Activated CD8-positive, alpha-beta memory T cell treated with anti-CD3 and anti-CD28 coated beads, Interleukin-2, amount 10 ng/mL, durations not matched to agents 7 days and 5 days (primary cell): ENCODE results near the gene TNF. TPM values are rescaled to one million over a fixed set of nuclear protein-coding genes. Genes with fewer than 3 reads are reported as not detected.

Experiments
- ATAC-seq: fragments of 150-1000 bp; cut with Tn5 transposase; one replicate; pipeline ENCODE4 v1.10.0; 2021; ENCODE audit warnings: moderate library complexity
- CTCF ChIA-PET: fragments of 350-600 bp; sonication (Branson Sonifier 250); formaldehyde crosslinking; loops from one replicate; lab custom pipeline; 2021; ENCODE audit warnings: antibody characterized with exemption; lab: Charles Lee
- DNase-seq: peaks from one replicate; pipeline ENCODE4 v3.0.0-alpha.2; 2020
- H3K27ac Mint-ChIP-seq: one replicate; pipeline ENCODE4 v1.8.0; 2021; ENCODE audit warnings: mild to moderate bottlenecking, mixed read lengths
- H3K27me3 Mint-ChIP-seq: one replicate; pipeline ENCODE4 v1.8.0; 2021; ENCODE audit warnings: mixed read lengths
- H3K36me3 Mint-ChIP-seq: one replicate; pipeline ENCODE4 v1.8.0; 2021; ENCODE audit warnings: mild to moderate bottlenecking, mixed read lengths
- H3K4me1 Mint-ChIP-seq: one replicate; pipeline ENCODE4 v1.8.0; 2021; ENCODE audit warnings: mixed read lengths
- H3K4me3 Mint-ChIP-seq: one replicate; pipeline ENCODE4 v1.8.0; 2021; ENCODE audit warnings: mild to moderate bottlenecking, moderate library complexity, mixed read lengths
- H3K9me3 Mint-ChIP-seq: one replicate; pipeline ENCODE4 v1.8.0; 2022; ENCODE audit warnings: low read depth, mixed read lengths
- total RNA-seq, 2 experiments: library from RNA; stranded (reverse); gene quantifications; one replicate each; pipeline ENCODE4 v1.2.3, GENCODE V29; 2021

Gene TNF
- total RNA-seq, 2 experiments from 2014 or later: 58.8 to 65.1 TPM

DNA sequence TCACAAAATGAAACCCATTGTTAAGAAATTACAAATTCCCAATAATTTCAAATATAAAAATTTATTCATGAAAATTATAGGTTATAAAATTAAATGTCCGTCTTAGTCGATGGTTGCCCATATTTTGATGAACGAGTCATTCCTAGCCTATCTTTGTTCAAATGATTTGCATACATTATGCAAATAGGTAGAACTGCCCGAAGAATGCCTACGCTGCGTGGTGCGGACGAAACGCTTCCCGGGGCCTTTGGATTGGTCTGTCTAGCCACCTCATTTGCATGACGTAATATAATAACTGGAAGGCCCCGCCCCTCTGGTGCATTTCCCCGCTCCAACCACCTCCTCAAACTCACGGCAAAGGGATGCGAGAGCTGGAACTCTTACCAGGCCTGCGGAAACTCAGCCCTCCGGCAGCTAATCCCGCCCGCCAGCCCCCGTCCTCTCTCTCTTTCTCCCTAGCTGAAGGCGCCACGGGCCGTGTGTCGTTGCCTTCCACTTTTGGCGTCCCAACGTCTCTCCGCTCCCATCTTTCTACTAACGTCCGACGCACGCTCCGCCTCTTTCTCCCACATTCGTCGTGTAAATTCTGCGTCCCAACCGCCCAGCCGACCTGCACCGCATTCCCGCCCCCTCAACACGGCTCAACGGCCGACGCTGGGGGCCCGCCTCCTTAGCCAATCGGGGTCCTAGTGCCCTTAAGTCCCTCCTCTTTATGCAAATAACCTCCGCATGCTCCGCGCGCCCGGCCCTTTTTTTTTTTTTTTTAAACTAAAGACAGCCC is 44.6 kb downstream of the TNF start:
- CTCF ChIA-PET: interaction anchor here (0.7 to 1.3 kb wide), 5 partner anchors 22 to 118 kb away, joined by 3 to 7 read pairs (median 3); partner anchors contain the start of gene TNF
- Mint-ChIP-seq H3K4me3 (peak overlapping the region; percentile 99), H3K36me3 (peaks cover 44% of the 10 kb centered on the region), H3K27ac (peak overlapping the region; percentile 94), H3K27me3 (no peaks in the 10 kb centered on the region), H3K9me3 (no peaks in the 10 kb centered on the region), H3K4me1 (peaks cover 52% of the 10 kb centered on the region)
- ATAC-seq (peak; percentile 88), DNase-seq (peak; percentile 99)

DNA sequence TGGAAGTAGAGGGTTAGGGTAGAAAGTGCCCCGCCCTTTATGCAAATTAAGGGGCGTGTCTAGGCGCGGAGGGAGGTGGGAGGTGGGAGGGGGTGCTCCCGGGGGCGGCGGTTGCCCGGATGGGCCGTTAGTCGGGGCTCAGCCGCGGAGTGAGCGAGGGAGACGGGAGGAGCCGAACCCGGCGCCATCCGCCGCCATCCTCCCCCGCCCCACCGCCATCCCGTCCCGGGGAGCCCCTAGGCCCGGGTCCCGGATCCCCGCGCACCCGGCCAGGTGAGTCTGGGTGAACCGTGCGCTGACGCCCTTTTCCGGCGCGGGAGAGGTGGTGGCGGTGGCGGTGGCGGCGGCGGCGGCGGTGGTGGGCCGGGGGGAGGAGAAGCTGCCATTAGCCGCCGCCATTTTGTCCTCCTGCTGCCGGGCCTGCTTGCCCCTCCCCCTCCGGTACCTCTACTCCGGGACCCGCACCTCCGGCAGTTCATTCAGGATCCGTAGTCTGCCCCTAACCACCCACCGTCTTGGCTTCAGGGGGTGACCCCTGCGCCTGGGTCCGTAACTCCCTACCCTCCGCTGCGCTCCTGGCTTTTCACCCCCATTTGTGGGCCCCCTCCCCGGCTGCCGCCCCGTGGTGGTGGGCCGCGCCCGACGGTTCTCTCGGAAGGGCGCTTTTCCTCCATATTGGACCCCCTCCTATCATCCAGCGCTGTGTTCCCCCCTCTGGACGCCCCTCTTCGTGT is 45.4 kb downstream of the TNF start, which contains the start of gene PRRC2A:
Gene PRRC2A, plus strand, starts transcription at position 130 of the 734 bp plus-strand sequence. CDS start 2,075 bp downstream, outside the sequence.
- Mint-ChIP-seq H3K9me3 (no peaks in the 10 kb centered on the region), H3K4me1 (peaks cover 45% of the 10 kb centered on the region), H3K27ac (peak within 1 kb of the TSS; percentile 96), H3K27me3 (no peaks in the 10 kb centered on the region), H3K4me3 (peak within 1 kb of the TSS; percentile 99), H3K36me3 (peaks cover 51% of the 10 kb centered on the region)
- DNase-seq (peak; percentile 88), ATAC-seq (peak; percentile 28)
- CTCF ChIA-PET: interaction anchor here (0.6 to 1.6 kb wide), 7 partner anchors 22 to 122 kb away, joined by 3 to 7 read pairs (median 3); no protein-coding TSS in a partner anchor

DNA sequence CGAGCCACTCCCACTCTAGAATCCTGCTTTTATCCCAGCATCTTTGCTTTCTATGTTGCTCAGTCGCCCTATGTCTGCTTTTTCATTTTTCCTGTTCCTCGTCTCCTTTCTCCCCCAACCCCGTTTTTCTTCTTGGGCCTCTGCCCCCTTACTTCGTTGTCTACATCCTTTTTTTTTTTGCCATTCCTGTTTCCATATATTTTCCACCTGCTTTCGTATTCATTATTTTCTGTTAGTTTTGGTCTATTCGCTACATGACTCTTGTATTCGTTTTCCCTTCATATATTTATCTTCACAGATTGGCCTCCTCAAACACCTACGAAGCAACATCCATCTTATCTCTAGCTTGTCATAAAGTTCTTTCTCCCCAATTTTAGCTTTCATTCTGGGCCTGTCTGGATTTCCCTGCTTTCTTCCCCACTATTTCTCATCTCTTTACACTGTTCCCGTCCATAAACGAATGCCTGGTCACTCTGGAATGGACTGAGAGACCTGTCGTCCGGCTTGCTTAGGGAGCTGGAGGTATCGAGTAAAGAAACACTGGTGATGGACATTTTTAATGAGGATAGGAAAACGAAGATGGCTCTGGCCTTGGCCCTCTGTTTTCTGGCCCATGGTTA is 46.1 kb downstream of the TNF start:
- ATAC-seq: no peak
- Mint-ChIP-seq H3K4me1 (peaks cover 40% of the 10 kb centered on the region), H3K9me3 (no peaks in the 10 kb centered on the region), H3K27me3 (no peaks in the 10 kb centered on the region), H3K27ac (peak overlapping the region; percentile 96), H3K36me3 (peaks cover 56% of the 10 kb centered on the region), H3K4me3 (peak overlapping the region; percentile 99)
- CTCF ChIA-PET: interaction anchor here (0.6 to 1.9 kb wide), 7 partner anchors 23 to 128 kb away, joined by 3 to 8 read pairs (median 3); no protein-coding TSS in a partner anchor
- no peak for DNase-seq

- H3K4me3 Mint-ChIP-seq: peak overlapping the region; percentile 99
These were observed 46.6 kb downstream of the TNF start for GRCh38 chr6:31621991-31622390.

DNA sequence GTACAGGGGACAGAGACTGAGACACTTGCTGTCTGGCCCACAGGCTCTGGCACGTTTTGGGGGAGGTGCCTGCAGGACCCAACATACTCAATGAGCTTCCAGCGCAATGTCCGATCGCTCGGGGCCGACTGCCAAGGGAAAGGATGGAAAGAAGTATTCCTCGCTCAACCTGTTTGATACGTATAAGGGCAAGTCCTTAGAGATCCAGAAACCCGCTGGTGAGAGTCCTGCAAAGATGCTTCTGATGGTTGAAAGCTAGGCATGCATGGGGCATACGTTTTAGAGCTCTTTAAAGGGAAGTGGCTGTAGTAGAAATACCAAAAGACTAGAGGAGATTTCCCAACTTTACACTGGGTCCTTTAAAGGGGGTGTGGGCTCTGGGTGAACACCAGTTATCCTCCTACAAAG is 47.3 kb downstream of the TNF start:
- H3K27me3 Mint-ChIP-seq: no peaks in the 10 kb centered on the region
- H3K9me3 Mint-ChIP-seq: no peaks in the 10 kb centered on the region
- peak overlapping the region; percentile 96 for H3K27ac Mint-ChIP-seq
- DNase-seq (no peak), ATAC-seq (no peak)
- H3K4me3 Mint-ChIP-seq: peak overlapping the region; percentile 99
- CTCF ChIA-PET: interaction anchor here (0.9 to 1.9 kb wide), 11 partner anchors 24 to 207 kb away, joined by 3 to 8 read pairs (median 3); partner anchors contain the start of genes GPANK1 and LST1
- H3K36me3 Mint-ChIP-seq: peaks cover 64% of the 10 kb centered on the region
- H3K4me1 Mint-ChIP-seq: peaks cover 36% of the 10 kb centered on the region

More at GRCh38 chr6:31621991-31622390, 46.6 kb downstream of the TNF start:
- H3K27ac Mint-ChIP-seq: peak overlapping the region; percentile 96
- no peaks in the 10 kb centered on the region for H3K27me3 Mint-ChIP-seq
- no peaks in the 10 kb centered on the region for H3K9me3 Mint-ChIP-seq
- no peak for DNase-seq
- peaks cover 58% of the 10 kb centered on the region for H3K36me3 Mint-ChIP-seq
- no peak for ATAC-seq
- CTCF ChIA-PET: interaction anchor here (1.0 to 1.9 kb wide), 9 partner anchors 24 to 208 kb away, joined by 3 to 8 read pairs (median 3); partner anchors contain the start of gene LST1
- H3K4me1 Mint-ChIP-seq: peaks cover 37% of the 10 kb centered on the region

- no peak overlapping the region for H3K4me3 Mint-ChIP-seq
- no peak for DNase-seq
- H3K27ac Mint-ChIP-seq: no peak overlapping the region
- no peak for ATAC-seq
- no peaks in the 10 kb centered on the region for H3K27me3 Mint-ChIP-seq
- peaks cover 71% of the 10 kb centered on the region for H3K36me3 Mint-ChIP-seq
- CTCF ChIA-PET: no interaction called here
- no peaks in the 10 kb centered on the region for H3K9me3 Mint-ChIP-seq
- peaks cover 32% of the 10 kb centered on the region for H3K4me1 Mint-ChIP-seq
These were observed 48.7 kb downstream of the TNF start for GRCh38 chr6:31624070-31624469.

DNA sequence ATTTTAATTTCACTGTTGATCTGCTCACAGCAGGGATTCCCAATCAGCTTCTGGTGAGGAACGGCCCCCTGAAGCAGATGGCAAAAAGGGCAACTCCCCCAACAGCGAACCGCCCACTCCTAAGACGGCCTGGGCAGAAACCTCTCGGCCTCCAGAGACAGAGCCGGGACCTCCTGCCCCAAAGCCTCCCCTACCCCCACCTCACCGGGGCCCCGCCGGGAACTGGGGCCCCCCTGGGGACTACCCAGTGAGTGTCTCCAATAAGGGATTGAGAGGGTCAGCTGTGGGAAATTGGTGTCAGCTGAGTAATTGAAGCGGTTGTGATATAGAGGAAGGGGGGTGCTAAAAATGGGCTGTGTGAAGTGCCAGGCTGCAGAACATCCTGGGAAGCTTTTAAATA is 51.6 kb downstream of the TNF start:
- H3K27ac Mint-ChIP-seq: no peak overlapping the region
- ATAC-seq: no peak
- H3K27me3 Mint-ChIP-seq: no peaks in the 10 kb centered on the region
- no peak for DNase-seq
- peaks cover 80% of the 10 kb centered on the region for H3K36me3 Mint-ChIP-seq
- no peaks in the 10 kb centered on the region for H3K9me3 Mint-ChIP-seq
- no peak overlapping the region for H3K4me3 Mint-ChIP-seq
- H3K4me1 Mint-ChIP-seq: peaks cover 21% of the 10 kb centered on the region
- CTCF ChIA-PET: interaction anchor here (0.9 to 1.6 kb wide), 3 partner anchors 9 to 45 kb away, joined by 3 to 5 read pairs (median 3); no protein-coding TSS in a partner anchor

- H3K9me3 Mint-ChIP-seq: no peaks in the 10 kb centered on the region
- CTCF ChIA-PET: interaction anchor here (0.9 to 1.6 kb wide), 2 partner anchors 9 to 12 kb away, joined by 3 to 5 read pairs; no protein-coding TSS in a partner anchor
- no peaks in the 10 kb centered on the region for H3K27me3 Mint-ChIP-seq
- no peak overlapping the region for H3K4me3 Mint-ChIP-seq
- ATAC-seq: no peak
- peaks cover 13% of the 10 kb centered on the region for H3K4me1 Mint-ChIP-seq
- no peak overlapping the region for H3K27ac Mint-ChIP-seq
- no peak for DNase-seq
- peaks cover 76% of the 10 kb centered on the region for H3K36me3 Mint-ChIP-seq
These were observed 52.4 kb downstream of the TNF start for GRCh38 chr6:31627690-31628287.

Other genes with a start within 250 kb of the TNF start
- gene HLA-B, start 218.4 kb upstream of the TNF start, total RNA-seq: 1,000 to 10,000 TPM; 4,786 to 5,045 TPM
- gene MICA, start 172.0 kb upstream of the TNF start, total RNA-seq: 10 to 100 TPM; 15.6 to 24.7 TPM
- gene MICB, start 77.4 kb upstream of the TNF start, total RNA-seq: 10 to 100 TPM; 44.1 to 63.8 TPM
- gene MCCD1, start 46.6 kb upstream of the TNF start, total RNA-seq: not detected
- 100 to 1,000 TPM; 495 to 503 TPM for gene DDX39B, start 33.6 kb upstream of the TNF start, total RNA-seq
- 1 to 10 TPM; 1.0 to 3.8 TPM for gene ATP6V1G2, start 29.0 kb upstream of the TNF start, total RNA-seq
- gene NFKBIL1, start 28.0 kb upstream of the TNF start, total RNA-seq: 10 to 100 TPM; 13.6 to 16.2 TPM
- gene LTA, start 3.3 kb upstream of the TNF start, total RNA-seq: 10 to 100 TPM; 21.8 to 70.0 TPM
- 100 to 1,000 TPM; 608 to 839 TPM for gene LTB, start 6.9 kb downstream of the TNF start, total RNA-seq
- gene LST1, start 10.7 kb downstream of the TNF start, total RNA-seq: 100 to 1,000 TPM in 1 of 2 experiments, 10 to 100 TPM in 1; 71.6 to 109 TPM
- 100 to 1,000 TPM; 137 to 152 TPM for gene NCR3, start 17.4 kb downstream of the TNF start, total RNA-seq
- 10 to 100 TPM; 47.4 to 63.4 TPM for gene AIF1, start 39.7 kb downstream of the TNF start, total RNA-seq
- gene PRRC2A, start 45.1 kb downstream of the TNF start, total RNA-seq: 100 to 1,000 TPM; 265 to 286 TPM
- 100 to 1,000 TPM; 243 to 245 TPM for gene BAG6, start 77.1 kb downstream of the TNF start, total RNA-seq
- gene APOM, start 80.3 kb downstream of the TNF start, total RNA-seq: 1 to 10 TPM; 1.9 to 3.7 TPM
- 10 to 100 TPM; 24.7 to 27.2 TPM for gene C6orf47, start 85.2 kb downstream of the TNF start, total RNA-seq
- 10 to 100 TPM; 34.9 to 41.6 TPM for gene GPANK1, start 89.4 kb downstream of the TNF start, total RNA-seq
- 100 to 1,000 TPM; 206 to 236 TPM for gene CSNK2B, start 90.5 kb downstream of the TNF start, total RNA-seq
- gene LY6G5B, start 94.4 kb downstream of the TNF start, total RNA-seq: 10 to 100 TPM; 16.1 to 25.0 TPM
- gene LY6G5C, start 105.5 kb downstream of the TNF start, total RNA-seq: 1 to 10 TPM; 2.6 to 3.8 TPM
- gene ABHD16A, start 127.8 kb downstream of the TNF start, total RNA-seq: 10 to 100 TPM; 49.0 to 56.7 TPM
- gene LY6G6F, start 131.3 kb downstream of the TNF start, total RNA-seq: not detected
- not detected for gene LY6G6D, start 139.8 kb downstream of the TNF start, total RNA-seq
- not detected for gene LY6G6C, start 146.2 kb downstream of the TNF start, total RNA-seq
- under 1 TPM; 0.20 to 0.33 TPM for gene MPIG6B, start 147.8 kb downstream of the TNF start, total RNA-seq
- 10 to 100 TPM; 13.6 to 23.4 TPM for gene DDAH2, start 153.7 kb downstream of the TNF start, total RNA-seq
- 100 to 1,000 TPM; 544 to 561 TPM for gene CLIC1, start 161.0 kb downstream of the TNF start, total RNA-seq
- gene MSH5, start 164.4 kb downstream of the TNF start, total RNA-seq: 100 to 1,000 TPM in 1 of 2 experiments, 10 to 100 TPM in 1; 75.6 to 109 TPM
- gene SAPCD1, start 187.1 kb downstream of the TNF start, total RNA-seq: 10 to 100 TPM; 12.8 to 19.2 TPM
- gene VWA7, start 201.8 kb downstream of the TNF start, total RNA-seq: 1 to 10 TPM; 5.7 to 6.4 TPM
- 100 to 1,000 TPM; 107 to 140 TPM for gene VARS1, start 220.2 kb downstream of the TNF start, total RNA-seq
- gene LSM2, start 231.4 kb downstream of the TNF start, total RNA-seq: 100 to 1,000 TPM; 124 to 129 TPM
- gene HSPA1L, start 239.7 kb downstream of the TNF start, total RNA-seq: 1 to 10 TPM; 2.9 to 3.1 TPM
- 100 to 1,000 TPM; 124 to 137 TPM for gene HSPA1A, start 240.0 kb downstream of the TNF start, total RNA-seq